Raji (cell line): Measurements from ENCODE around the gene SPEF1.

ENCODE experiments used
- POLR2A ChIP-seq: IDR thresholded peaks from 2 replicates; pipeline ENCODE4 v1.6.1; 2011; ENCODE audit warnings: low read depth, low read length, control low read depth; ENCODE audit not compliant: insufficient read depth

SPEF1 gene

DNA sequence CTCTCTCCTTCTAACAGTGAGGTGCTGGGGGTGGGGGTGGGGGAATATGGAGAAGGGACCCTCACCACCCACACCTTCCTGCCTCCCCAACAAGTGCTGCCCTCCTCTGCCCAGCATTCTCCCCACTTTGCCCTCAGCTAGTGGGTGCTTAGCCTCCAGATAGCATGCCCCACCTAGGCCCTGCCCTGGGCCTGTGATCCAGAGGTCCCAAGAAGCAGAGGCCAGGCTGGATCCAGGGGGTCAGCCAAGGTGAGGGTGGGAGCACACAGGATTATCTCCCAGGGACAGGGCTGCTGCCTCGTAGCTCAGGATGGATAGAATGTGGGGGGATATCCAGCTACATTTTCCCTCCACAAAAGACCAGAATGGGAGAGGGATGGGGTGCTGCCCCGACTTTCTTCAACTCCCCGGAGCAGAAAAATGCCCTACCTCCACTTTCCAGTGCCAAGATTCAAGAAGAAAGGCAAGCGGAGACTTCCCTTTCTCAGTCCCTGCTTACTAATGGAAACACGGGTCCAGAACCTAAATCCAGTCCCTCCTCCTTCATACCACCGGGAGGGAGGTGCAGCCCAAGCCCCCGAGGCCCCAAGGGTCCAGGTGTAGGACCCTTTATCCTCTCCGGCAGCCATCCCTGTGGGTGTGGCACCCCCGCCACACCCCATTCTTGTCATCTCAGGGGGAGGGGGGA is 14.7 kb downstream of the SPEF1 start:
- no peak for TF ChIP-seq POLR2A

DNA sequence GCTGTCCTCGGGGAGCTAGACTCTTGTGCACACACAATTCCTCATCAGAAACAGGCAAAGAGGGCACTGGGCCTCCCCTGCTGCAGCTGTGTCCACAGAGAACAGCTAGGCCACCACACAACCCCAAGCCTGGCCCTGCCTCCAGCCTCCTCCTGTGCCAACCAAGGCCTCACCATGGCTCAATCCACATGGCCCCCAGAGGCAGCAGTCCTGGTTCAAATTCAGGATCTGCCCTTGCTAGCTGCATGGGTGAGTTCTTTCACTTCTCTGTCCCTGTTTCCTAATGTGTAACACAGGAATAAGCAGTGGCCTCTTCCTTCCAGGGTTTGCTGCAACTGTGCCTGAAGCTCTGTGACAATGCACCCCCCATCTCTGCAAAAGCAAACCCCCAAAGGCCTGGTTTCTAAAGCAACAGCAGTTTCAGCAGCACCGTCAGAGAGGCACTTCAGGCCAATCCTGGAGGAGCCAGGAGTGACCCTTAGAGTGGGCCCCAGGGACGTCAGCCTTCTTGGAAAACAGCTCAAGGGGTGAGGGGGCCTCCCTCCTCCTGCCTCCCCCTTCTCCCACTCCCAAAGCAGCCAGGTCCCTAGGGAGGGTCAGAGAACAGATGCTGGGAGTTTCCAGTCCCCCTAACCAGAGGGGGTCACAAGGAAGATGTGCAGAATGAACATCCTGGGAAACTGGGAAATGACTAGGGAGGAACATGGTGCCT is 15.9 kb downstream of the SPEF1 start:
- TF ChIP-seq POLR2A: no peak

DNA sequence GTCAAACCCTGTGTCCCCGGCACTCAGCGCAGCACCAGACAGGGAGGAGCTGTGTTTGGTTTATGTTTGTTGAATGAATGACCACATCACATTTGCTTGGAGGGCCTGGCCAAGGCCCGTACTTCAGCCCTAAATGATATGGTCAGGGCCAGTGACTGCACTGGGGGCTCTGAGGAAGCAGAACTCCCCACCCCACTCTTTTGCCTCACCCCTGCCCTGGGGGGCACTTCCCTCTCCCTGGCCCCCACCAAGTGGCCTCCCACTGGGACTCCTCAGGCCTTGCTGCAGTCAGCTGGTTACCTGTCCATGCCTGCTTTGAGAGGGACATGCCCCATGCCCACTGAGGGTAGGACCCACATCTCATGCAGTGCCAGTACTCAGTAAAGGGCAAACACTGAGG is 16.6 kb downstream of the SPEF1 start:
- TF ChIP-seq POLR2A: no peak

DNA sequence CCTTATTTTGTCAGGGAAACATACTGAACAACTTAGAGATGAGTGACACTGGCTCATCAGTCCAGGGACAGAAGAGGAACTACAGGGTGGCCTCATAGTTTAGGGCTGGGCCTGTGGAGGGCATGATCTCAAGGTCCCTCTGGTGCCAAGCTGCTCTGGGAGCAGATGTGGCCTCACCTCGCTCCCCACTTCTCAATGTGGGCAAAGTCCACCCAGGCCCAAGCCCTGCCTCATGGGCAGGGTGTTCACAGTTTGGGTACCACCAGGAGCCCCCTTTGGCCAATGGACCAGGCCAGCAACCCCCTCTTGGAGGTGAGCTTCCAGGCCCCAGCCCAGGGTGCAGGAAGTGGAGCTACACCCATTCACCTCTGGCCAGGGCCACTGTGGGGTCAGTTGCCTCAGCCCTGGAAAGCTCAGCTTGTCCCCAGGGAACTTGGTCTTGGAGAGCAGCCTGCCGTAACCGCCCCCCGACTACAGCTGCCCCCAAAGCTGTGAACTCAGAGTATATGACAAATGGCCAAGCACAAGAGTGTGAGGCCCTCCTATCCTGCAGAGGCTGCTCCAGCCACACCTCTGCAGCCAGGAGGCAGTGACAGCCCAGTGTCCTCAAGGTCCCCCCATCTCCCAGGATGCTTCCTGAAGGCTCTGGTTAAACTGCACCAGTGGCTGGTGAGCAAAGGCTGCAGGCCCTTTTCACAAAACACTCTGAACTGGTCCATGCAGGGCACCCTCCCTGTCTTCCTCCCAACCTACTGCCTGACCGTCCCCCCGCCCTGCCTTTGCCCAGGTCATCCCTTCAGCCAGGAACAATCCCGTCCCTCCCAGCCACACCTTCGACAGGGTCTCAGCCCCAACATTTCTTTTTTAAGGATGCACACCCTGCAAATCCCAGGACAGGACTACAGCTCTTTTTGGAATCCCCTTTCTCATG is 17.3 kb downstream of the SPEF1 start:
- TF ChIP-seq POLR2A: no peak

DNA sequence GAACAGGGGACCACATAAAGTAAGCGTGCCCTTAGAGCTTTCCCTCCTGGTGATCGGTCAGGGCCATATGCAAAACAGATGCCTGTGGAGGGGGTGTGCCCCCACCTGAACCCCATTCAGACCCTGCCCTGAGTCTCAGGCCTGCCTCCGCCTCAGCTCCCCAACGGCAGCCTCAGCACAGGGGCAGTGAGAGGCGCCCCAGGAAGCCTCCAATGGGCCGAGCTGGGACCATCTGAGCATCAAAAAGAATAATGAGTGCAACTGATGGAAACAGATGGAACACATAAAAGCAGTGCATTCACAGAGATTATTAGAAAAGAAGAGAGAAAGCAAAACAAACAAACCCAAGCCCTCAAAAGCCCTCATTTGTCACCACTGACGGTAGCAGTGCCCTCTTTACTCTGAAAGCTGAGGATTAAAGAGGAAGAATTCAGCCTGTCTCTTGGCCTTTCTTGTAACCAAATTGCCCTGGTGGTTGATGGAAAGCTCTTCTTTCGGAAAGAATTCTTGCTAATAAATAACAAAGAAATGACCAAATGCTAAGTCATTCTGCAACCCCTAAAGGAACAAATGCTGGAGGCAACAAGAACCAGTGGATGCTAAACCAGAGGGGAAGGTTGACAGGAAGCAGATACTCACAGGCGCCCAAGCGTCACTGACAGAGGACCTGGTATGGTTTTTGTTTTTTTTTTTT is 20.4 kb downstream of the SPEF1 start:
- TF ChIP-seq POLR2A: no peak

DNA sequence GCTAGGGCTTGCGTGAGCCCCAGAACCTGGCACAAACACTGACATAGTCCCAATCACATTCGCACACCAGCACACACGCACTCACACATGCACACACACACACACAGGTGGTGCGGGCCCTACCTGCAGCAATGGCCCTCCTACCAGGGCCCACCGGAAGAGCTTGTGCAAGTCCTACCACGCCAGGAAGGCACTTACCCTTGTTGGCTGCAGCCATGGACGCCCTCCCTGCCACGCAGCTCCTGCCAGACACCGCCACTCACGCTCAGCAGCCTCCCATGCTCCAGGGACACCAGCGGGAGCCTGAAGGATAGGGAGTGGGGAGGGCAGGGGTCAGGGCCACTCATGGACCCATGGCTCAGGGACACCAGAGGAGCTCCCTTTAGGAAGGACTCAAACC is 21.4 kb downstream of the SPEF1 start:
- TF ChIP-seq POLR2A: no peak

DNA sequence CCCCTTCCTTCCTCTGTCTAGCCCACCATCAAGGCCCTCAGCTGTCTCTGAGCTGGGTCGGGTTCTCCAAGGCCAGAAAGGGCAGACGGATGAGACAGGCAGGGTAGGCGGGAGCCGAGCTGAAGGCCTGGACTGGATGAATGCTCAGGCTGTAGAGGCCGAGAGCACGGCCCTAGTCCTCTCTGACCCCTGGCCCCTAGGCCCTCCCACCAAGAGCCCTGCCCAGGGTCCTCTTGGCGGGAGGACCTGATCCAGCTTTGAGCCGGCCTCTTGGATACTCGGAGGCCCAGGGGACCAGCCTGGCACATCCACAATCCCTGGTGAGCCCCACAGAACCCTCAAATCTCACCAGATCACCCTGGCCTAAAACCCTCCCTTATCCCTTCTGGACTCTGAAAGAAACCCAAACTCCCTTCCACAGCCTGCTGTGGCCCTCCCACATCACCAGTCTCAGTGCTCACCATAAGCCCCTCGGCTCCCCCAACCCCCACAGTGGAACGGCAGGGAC is 21.9 kb downstream of the SPEF1 start:
- TF ChIP-seq POLR2A: no peak

DNA sequence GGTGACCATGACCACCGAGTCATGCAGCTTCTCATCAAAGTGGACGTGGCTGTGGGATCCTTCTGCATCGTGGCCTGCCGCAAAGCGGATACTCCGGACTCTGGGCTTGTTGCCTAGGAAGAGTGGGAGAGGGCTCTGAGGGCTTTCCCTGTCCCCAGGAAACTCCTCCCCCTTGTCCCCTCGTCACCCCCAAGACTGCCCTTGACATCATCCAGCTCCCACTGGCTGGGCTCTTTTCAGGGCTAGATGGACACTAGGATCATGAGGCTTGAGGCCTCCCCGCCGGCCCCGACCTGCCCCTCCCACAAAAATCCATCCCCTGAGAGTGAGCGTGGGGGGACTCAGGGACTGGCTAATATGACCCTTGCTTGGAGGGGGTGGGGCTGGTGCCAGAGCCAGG is 22.7 kb downstream of the SPEF1 start:
- no peak for TF ChIP-seq POLR2A

DNA sequence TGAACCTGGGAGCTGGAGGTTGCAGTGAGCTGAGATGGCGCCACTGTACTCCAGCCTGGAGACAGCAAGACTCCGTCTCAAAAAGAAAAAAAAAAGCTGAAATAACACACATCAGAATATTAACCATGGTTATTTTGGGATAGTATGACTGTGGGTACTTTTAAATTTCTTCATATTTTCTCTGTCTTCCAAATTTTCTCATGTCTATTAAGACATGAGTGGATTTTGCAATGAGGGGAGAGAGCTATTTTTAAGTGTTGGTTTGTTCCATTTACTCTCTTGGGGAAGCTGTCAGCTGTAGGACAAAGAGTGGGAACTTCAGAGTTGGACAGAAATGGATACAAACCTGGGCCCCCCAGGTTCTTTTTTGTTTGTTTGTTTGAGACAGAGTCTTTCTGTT is 24.0 kb downstream of the SPEF1 start:
- no peak for TF ChIP-seq POLR2A

DNA sequence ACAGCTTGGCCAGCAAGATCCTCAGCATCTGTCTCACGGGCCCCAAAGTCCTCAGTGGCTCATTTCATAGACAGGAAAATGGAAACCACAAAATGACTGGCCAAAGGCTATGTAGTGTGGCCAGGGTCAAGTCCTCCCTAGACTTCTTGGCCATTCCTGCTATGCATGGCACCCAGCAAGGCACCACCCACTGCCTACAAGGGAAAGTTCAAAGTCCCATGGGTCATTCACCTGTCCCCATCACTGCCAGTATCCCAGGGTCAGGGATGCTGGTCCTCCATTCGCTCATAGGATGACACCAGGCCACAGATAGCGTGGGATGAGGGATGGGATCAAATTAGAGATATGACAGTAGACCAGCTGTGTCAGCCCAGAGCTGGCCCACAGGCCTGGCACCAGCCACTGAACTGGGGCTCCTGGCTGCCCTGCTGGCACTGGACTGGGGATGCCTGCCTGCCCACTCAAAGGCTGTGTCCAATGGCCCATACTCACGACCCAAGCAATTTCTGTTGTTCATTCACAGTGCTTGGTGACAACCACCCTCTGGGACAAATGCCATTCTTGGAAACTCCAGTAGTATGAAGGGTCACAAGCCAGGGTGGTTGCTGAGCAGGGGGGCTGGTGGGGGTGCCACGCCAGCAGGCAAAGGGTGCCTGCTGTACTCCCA is 25.3 kb downstream of the SPEF1 start:
- no peak for TF ChIP-seq POLR2A

DNA sequence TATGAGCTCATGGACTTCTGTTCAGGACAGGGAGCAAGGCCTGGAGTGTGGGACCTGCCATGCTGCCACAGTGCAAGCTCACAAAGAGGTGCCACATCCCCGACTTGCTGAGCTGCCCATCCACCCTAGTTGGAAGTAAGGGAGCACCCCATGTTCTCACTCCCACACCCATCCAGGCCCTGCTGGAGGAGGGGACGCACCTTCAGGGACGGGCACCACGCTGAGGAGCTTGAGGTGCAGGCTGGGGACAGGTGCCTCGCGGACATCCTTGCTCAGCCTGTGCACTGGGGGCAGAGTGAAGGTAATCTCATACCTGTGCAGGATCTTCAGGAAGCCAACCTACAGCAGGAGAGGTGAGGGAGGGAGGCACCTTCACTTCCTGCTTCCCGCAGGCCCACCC is 26.0 kb downstream of the SPEF1 start:
- TF ChIP-seq POLR2A: no peak

DNA sequence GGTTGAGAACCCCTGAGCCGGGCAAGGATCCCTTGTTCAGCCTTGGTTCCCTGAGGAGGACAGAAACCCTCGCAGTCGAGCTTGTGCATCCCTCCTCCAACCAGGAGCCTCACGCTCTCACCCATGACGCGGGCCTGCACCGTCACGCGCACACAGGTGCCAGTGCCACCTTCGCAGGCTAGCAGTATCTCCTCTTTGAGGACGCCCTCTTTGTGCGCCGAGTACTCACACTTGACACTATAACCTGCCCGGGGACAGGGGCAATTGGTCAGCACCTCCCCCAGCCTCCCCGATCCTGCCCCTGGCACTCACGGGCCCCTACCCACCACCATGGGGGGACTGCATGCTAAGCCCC is 27.0 kb downstream of the SPEF1 start:
- no peak for TF ChIP-seq POLR2A

DNA sequence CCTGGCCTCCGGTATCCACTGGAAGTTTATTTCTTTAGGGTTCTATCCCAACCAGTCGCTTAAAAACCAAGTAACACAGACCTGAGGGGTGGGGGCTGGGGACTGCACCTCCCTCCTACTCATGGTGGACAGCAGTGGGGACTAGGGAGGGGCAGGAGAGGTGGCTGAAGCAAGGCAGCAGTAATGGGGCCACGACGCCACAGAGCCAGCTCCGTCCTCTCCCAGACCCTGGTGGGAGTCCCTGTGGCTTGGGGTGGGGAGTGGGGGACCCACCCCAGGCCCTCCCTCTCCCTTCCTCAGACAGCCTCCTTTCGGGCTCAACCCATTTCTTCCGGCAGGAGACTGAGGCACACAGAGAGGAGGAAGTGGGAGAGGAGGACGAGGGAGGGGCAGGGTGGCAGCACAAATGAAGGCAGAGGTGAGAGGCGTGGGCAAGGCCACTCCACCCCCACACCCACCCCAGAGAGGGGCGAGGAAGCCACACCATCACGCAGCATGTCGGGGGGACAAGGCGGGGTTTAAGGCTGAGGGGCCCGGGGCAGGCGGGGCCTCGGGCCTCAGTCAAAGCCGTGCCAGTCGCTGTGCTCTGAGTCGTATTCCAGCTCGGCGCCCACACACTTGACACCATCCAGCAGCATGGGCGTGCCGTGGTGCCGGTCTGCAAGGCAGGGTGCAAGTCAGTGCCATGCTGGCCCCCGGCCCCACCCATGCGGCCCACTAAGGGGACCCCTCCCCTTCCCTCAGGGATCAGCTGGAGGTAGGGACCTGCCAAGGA is 27.6 kb downstream of the SPEF1 start:
- no peak for TF ChIP-seq POLR2A

DNA sequence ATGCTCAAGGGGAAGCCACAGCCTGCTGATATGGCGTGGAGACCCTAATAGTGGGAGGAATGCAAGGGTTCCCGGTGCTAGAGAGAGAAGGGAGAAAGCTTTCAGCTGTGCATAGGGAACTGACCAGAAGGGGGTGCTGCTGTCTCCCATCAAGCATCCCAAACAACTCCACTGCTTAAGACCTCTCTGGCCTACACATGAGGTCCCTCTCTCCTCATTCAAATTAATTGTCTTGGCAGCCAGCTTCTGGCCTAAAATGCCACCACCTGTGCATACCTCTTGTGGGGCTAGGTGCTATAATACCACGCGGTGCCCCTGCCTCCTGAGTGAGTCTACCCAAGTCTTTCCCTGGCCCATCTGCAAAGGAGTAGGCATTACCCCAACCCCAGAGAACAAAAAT is 28.1 kb downstream of the SPEF1 start:
- no peak for TF ChIP-seq POLR2A
